ENCODE results near the gene CARD11.
"Not testable (repeated sequence)": the region's sequence is repeated elsewhere in the genome, so short reads cannot be mapped to it uniquely, and the experiment has no call there.

CARD11 gene

DNA sequence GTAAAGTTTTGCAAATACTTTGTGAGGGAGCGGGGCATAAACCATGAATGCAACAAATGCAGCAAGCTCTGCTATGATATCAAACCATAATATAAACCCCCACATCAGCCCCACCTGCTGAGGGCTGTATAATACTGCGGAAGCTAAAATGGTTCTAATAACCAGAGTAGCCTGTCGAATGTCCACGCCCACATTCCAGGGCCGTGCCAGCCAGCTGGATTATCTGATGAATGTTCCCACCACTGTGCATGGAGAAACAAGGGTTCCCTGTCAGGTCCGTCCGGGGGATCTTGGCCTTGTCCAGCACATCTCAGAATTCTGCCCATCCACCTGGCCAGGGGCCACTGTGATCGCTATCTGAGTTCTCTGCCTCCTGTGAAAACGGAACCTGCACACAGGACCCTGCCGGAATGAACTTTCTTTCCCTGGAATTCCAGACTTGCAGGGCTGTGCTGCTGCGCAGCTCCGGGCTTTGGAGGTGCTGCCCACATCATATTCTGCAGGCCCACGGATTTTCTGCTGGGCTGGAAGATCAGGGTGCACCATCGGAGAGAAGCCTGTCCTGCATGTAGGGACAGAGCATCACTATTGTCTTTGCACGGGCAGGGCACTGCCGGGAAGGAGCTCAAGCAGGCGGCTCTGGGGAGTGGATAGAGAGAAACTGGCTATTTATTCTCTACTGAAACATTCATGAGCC lies 122.6 kb downstream of the CARD11 start:
- no peak overlapping the region for H3K4me3 ChIP-seq (replicated peaks; ENCODE audit: insufficient read depth, low read length)
- no peak for DNase-seq (ENCODE audit: low read depth in 1 of 2, low spot score in 1 of 2)
- no peak overlapping the region for H3K27ac ChIP-seq (replicated peaks)
- TF ChIP-seq, protein P1, sequence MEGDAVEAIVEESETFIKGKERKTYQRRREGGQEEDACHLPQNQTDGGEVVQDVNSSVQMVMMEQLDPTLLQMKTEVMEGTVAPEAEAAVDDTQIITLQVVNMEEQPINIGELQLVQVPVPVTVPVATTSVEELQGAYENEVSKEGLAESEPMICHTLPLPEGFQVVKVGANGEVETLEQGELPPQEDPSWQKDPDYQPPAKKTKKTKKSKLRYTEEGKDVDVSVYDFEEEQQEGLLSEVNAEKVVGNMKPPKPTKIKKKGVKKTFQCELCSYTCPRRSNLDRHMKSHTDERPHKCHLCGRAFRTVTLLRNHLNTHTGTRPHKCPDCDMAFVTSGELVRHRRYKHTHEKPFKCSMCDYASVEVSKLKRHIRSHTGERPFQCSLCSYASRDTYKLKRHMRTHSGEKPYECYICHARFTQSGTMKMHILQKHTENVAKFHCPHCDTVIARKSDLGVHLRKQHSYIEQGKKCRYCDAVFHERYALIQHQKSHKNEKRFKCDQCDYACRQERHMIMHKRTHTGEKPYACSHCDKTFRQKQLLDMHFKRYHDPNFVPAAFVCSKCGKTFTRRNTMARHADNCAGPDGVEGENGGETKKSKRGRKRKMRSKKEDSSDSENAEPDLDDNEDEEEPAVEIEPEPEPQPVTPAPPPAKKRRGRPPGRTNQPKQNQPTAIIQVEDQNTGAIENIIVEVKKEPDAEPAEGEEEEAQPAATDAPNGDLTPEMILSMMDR (IDR thresholded peaks at IDR 0.05; ENCODE audit: insufficient read depth, low read length), result no peak
- TF ChIP-seq POLR2AphosphoS5 (IDR thresholded peaks at IDR 0.05; ENCODE audit: low read depth) (no peak), REST (IDR thresholded peaks at IDR 0.05; ENCODE audit: insufficient replicate concordance, low read depth) (no peak), SPI1 (IDR thresholded peaks at IDR 0.05; ENCODE audit: borderline replicate concordance, low read depth) (no peak), GABPA (IDR thresholded peaks at IDR 0.05; ENCODE audit: low read depth) (no peak)
- H3K27me3 ChIP-seq (ENCODE audit: insufficient read depth, poor library complexity, severe bottlenecking), result no peaks in the 10 kb centered on the region

DNA sequence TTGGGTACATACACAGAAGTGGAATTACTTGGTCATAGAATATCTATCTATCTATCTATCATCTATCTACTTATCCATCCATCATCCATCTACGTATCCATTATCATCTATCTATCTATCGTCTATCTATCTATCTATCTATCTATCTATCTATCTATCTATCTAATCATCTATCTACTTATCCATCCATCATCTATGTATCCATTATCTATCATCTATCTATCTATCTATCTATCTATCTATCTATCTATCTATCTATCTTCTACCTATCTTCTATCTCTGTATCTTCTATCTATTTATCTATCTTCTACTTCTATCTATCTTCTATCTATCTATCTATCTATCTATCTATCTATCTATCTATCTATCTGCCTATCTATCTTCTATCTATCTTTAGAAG lies 123.2 kb downstream of the CARD11 start:
- H3K27me3 ChIP-seq (ENCODE audit: insufficient read depth, poor library complexity, severe bottlenecking); H3K27ac ChIP-seq (replicated peaks); DNase-seq (ENCODE audit: low read depth in 1 of 2, low spot score in 1 of 2); H3K4me3 ChIP-seq (replicated peaks; ENCODE audit: insufficient read depth, low read length): not testable (repeated sequence)

- Histone ChIP-seq H3K4me3 (replicated peaks; ENCODE audit: insufficient read depth, low read length) (no peak overlapping the region), H3K27ac (replicated peaks) (no peak overlapping the region), H3K27me3 (ENCODE audit: insufficient read depth, poor library complexity, severe bottlenecking) (no peaks in the 10 kb centered on the region)
- TF ChIP-seq POLR2AphosphoS5 (IDR thresholded peaks at IDR 0.05; ENCODE audit: low read depth) (no peak), REST (IDR thresholded peaks at IDR 0.05; ENCODE audit: insufficient replicate concordance, low read depth) (no peak), SPI1 (IDR thresholded peaks at IDR 0.05; ENCODE audit: borderline replicate concordance, low read depth) (no peak), GABPA (IDR thresholded peaks at IDR 0.05; ENCODE audit: low read depth) (no peak)
- TF ChIP-seq, protein P1 (IDR thresholded peaks at IDR 0.05; ENCODE audit: insufficient read depth, low read length), result no peak
- no peak for DNase-seq (ENCODE audit: low read depth in 1 of 2, low spot score in 1 of 2)
Measured at GRCh38 chr7:2920041-2920440, 123.6 kb downstream of the CARD11 start.

DNA sequence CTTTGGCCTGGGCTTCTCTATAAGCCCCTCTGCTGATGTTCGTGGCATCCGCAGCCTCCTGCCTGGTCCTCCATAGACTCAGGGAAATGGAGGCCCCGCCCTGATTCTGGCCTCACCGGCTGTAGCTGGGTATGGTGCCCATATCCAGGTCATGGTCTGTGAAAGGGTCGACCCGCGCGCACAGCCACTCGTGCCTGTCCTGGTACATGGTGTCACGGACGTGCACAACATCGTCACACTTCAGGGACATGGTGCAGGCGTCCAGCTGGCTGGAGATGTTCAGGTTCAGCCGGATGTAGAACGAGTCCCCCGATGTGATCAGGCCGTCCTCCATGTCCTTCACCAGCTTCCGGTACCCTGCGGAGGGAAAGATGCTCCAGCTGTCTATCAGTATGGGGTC lies 124.4 kb downstream of the CARD11 start:
- no peaks in the 10 kb centered on the region for H3K27me3 ChIP-seq (ENCODE audit: insufficient read depth, poor library complexity, severe bottlenecking)
- TF ChIP-seq POLR2AphosphoS5 (IDR thresholded peaks at IDR 0.05; ENCODE audit: low read depth) (no peak), REST (IDR thresholded peaks at IDR 0.05; ENCODE audit: insufficient replicate concordance, low read depth) (no peak), SPI1 (IDR thresholded peaks at IDR 0.05; ENCODE audit: borderline replicate concordance, low read depth) (no peak)
- no peak overlapping the region for H3K4me3 ChIP-seq (replicated peaks; ENCODE audit: insufficient read depth, low read length)
- H3K27ac ChIP-seq (replicated peaks), result no peak overlapping the region
- no peak for DNase-seq (ENCODE audit: low read depth in 1 of 2, low spot score in 1 of 2)

Measured in HL-60 (cell line).